Stimulated activated CD8-positive, alpha-beta memory T cell treated with anti-CD3 and anti-CD28 coated beads, Interleukin-12 subunit alpha, Interleukin-12 subunit beta, amount 100 ng/mL, for 1 hour (primary cell): ENCODE results near the gene PINK1.
"Not testable (repeated sequence)": the region's sequence is repeated elsewhere in the genome, so short reads cannot be mapped to it uniquely, and the experiment has no call there.

Source experiments
- DNase-seq: peaks from one replicate; pipeline ENCODE4 v3.0.0-alpha.2; 2020; ENCODE audit warnings: low read depth

Gene PINK1

DNA sequence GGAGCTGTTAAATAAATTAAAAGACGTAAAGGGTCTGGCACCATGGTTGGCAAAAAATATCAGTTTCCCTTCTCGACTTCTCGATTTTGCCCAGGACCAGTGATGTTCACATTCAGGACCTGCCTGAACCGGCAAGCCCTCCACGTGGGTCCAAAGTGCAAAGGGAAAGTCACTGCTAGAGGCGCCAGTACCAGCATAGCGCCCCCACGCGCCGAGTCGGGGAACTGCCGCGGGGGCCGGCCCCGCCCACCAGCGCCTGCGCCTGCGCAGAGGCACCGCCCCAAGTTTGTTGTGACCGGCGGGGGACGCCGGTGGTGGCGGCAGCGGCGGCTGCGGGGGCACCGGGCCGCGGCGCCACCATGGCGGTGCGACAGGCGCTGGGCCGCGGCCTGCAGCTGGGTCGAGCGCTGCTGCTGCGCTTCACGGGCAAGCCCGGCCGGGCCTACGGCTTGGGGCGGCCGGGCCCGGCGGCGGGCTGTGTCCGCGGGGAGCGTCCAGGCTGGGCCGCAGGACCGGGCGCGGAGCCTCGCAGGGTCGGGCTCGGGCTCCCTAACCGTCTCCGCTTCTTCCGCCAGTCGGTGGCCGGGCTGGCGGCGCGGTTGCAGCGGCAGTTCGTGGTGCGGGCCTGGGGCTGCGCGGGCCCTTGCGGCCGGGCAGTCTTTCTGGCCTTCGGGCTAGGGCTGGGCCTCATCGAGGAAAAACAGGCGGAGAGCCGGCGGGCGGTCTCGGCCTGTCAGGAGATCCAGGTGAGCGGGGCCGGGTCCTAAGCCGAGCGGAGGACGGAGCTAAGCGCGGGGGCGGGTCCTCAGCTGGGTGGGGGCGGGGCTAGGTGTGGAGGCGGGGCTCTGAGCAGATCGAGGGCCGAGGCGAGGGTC lies at the start of gene PINK1:
TSS of gene PINK1 (plus strand) at position 269 of the 875 bp plus-strand sequence. CDS start at position 360, 91 bp downstream.
- peak; percentile 75 for DNase-seq

DNA sequence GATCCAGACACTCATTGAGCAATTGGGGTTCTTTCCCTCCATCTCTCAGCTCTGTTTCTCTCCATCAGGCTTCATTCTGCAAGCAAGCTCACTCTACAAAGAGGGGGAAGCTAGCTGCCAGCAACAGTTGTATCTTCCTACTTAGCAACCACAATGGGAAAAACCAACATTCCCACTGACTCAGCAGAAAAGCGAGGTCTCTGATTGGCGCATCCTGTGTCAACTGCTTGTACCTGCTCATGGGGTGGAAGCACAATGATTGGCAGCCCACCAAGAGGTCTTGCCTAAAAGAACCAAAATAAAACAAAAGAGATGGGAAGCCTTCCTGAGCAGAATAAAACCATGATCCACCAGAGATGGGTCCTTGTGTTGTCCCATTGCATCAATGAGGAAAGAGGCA lies 48.4 kb upstream of the PINK1 start:
- no peak for DNase-seq

DNA sequence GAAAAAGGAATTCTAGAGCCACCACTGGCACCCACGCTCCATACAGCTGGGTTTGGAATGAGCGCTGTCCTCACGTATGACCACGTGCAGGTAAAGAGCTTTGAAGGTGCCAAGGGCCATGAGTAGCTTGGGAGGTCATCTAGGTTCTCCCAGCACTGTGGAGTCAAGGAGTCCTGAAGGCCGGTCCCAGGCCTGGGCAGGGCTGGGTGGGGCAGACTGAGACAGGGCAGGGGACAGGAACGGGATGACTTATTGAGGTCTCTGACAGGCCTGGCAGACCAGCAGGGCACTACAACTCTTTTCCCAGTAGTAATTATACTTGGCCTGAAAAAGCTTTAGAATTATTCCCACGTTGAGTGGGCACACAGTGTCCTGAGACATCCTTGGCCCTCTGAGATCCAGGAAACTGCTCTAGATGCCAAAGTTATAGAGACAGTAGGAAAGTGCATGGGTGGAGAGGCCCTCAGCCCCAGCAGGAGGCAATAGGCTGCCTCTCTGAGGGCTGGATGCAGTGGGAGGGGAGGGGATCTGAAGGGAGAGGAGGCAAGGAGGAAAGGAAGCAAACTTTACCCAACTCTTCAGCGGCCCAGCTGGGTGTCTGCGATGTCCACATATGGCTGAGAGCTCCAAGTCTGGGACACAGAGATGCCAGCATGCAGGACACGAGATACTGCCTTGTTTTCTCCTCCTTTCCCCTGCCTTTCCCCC lies 46.2 kb upstream of the PINK1 start:
- no peak for DNase-seq

DNA sequence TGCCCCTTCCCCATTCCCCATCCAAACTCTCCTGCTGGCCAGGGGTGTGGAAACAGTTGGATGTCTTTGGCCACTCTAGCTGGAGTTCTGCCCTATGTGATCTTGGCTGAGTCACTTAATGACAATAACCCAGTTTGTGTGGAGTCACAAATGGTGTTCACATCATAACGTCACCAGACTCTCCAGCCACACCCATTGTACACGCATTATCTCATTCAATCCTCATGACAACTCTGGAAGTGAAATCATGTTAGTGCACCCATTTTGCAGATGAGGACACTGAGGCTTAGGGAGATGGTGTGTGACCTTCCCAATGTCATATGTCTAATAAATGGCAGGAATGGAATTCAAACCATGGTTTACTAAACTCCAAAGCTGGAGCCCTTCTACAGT lies 45.6 kb upstream of the PINK1 start:
- no peak for DNase-seq

DNA sequence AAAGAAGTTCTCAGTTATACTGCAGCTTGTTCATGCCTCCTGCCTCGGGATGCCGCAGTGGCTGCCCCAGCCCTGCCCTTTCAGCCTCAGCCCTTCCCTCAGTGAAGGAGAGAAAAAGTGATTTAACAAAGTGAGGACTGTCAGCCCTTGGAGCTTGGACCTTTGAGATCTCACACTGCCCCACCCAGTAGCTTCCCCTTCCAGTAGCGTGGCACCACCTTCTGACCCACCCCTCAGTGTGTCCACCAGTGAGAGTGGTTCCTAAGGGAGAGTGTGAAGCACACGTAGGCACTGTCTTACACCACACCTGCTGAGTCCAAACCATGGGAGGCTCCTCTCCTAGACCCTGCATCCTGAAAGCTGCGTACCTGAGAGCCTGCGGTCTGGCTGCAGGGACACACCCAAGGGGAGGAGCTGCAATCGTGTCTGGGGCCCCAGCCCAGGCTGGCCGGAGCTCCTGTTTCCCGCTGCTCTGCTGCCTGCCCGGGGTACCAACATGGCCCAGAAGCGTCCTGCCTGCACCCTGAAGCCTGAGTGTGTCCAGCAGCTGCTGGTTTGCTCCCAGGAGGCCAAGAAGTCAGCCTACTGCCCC lies 44.5 kb upstream of the PINK1 start, which contains the start of gene CDA:
TSS of gene CDA (plus strand) at position 464 of the 592 bp plus-strand sequence. CDS start at position 497, 33 bp downstream.
- no peak for DNase-seq

DNA sequence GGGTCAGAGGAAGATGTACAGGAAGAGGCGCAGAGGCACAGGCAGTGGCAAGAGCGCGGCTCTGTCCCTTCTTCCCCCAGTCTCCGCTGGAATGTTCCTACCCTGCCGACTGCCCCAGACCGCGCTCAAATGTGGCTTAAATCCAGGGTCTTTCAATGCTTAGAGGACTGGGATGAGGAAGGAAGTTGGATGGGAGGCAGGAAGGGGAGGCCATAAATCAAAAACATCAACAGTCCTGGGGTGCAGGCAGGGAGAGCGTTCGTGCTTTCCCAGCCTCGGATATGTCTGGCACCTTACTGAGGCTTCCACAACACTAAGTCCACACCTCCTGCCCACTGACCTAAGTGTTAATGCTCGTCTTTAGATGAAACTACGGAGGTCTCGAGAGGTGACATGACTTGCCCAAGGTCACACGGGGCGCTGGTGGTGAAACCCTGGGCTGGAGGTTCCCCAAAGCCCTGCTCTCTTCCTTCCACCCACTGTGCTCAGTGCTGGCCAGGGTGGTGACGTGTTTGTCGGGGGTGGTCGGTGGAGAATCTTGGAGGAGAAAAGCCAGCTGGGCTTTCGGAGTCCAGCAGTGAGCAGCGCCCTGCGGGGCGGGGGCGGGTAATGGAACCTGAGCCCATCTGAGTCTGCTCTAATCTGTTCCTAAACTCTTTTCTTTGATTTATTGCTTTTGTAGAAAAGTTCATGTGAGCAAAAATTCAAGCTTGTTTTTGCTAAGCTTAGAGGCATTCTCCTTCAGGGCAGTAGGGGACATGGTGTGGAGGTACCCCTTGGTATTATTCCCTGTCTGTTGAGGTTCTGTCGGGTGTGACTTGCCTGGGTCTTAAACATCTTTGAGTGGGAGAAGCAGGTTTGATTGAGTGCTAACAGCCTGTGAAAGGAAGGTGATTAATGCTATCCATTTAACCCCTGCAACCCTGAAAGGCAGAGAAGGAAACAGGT lies 43.7 kb upstream of the PINK1 start:
- no peak for DNase-seq

DNA sequence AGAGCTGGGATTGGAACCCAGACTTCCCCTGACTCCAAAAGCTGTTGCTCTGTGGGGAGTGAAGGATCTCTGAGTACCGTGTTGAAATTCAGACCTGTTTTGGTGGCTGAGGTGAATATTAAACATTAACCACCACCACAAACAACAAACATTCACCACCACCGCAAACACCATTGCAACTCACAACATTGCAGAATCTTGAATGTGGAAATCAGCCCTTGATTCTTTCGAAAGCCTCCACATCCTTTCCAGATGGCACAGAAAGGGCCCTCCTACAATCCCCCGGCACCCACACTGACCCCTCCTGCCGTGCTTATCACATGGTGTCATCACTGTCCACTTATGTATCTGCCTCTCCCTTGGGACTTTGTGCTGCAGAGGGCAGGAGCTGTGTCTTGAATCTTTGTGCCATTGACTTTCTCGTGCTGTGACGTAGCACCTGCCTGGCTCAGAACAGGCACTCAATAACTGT lies 42.9 kb upstream of the PINK1 start:
- no peak for DNase-seq

DNA sequence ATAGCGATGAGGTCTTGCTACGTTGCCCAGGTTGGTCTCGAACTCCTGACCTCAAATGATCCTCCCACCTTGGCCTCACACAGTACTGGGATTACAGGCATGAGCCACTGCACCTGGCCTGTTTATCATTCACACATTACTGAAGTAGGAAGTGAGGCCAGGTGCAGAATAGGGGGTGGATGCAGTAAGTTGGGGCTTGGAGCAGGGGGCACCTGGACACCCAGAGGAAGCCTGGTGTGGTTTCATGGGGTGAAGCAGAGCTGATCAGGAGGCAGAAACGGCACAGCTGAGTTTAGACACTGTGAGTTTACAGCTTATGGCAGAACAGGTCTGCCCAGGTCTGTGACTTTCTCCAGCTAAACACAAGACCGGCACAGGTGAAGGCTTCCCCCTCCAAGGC lies 39.5 kb upstream of the PINK1 start:
- DNase-seq, result no peak

DNA sequence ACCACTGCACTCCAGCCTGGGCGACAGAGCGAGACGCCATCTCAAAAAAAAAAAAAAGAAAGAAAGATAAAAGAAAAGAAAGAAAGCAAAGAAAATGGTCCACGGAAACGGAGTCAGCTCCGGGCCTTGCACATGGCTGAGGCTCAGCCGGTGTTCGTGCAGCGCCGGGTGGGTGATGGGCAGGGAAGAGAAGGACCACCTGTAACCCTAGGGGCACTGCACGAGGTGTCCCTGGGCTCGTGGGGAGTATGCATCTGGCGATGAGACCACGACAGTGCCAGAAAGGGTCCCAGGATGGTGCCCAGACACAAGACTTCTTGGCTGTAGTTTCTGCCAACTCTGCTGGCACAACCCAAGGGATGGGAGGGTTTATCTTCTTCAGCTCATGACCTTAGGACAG lies 38.5 kb upstream of the PINK1 start:
- DNase-seq, result no peak

DNA sequence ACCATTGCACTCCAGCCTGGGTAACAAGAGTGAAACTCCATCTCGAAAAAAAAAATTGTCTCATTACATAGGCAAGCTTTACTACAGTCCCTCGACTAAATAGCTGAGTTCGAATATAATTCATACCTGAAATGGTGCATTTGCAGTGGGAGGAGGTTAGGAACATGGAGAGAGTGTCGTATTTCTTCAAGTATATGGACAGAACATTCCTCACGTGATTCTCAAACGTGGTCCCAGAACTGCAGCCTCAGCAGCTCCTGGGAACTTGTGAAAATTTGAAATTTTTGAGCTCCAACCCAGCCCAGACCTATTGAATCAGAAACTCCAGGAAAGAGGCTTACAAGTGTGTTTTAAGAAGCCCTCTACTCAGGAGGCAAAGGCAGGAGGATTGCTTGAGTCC lies 37.2 kb upstream of the PINK1 start:
- no peak for DNase-seq

DNA sequence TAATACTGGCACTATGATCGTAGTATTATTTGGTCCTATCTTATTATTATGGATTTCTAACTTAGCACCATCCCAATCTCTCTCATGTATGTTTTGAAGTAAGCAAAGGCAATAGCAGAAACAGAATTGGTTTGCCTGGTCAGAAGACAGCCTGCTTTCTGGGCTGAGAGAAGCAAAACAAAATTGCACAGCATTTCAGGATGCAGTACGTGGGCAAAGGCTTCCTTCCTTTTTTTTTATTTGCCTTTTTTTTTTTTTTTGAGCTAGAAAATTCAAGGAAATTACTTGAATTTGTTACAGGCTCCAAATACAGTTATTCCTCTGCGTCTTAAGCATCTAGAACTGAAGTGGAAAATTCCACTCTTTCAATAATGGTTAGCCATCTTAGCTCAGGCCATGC lies 35.6 kb upstream of the PINK1 start:
- DNase-seq, result no peak

DNA sequence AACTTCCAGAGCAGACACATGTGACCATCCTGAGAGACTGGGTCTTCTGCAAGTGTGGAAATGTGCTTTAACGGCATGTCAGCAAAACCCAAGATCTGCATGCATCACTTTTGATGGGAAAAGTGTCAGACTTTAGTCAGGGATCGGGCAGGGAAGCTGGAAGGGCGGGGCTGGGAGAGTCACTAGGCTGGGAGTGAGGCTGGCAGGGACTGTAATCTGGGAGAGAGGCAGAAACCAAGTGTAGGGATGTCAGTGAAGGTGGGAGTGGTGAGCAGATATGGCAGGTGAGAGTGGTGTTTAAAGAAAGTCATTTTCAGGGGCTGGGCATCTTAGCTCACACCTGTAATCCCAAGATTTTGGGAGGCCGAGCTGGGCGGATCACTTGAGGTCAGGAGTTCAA lies 33.1 kb upstream of the PINK1 start:
- DNase-seq, result no peak

DNA sequence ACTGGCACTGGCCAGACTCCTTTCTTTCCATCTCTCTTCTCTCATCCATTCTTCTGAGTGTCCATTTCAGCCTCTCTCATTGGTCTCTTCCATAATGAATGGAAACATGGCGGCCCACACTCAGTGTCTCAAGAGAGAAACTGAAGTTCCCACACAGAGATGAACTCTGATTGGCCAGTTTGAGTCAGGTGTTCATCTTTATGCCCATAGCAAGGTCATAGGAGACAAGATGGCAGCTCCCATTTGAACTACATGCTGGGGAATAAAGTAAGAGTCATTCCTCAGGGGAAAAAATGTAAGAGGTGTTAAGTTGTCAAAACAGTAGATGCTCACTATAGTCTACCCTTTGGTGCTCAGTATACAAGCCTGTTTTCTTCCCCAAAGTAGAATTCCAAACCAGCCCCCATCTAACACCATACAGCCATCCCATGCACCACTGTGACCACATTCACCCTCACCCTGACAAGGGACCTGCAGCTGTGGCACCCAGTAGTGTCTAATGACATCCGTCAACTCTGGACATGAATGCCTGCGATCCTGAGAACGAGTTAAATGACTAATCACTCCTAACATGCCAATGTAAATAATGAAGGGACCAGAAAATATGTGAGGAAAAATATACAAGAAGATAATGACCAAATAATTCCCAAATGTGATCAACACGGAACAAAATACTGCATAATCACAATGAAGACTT lies 32.0 kb upstream of the PINK1 start:
- no peak for DNase-seq

DNA sequence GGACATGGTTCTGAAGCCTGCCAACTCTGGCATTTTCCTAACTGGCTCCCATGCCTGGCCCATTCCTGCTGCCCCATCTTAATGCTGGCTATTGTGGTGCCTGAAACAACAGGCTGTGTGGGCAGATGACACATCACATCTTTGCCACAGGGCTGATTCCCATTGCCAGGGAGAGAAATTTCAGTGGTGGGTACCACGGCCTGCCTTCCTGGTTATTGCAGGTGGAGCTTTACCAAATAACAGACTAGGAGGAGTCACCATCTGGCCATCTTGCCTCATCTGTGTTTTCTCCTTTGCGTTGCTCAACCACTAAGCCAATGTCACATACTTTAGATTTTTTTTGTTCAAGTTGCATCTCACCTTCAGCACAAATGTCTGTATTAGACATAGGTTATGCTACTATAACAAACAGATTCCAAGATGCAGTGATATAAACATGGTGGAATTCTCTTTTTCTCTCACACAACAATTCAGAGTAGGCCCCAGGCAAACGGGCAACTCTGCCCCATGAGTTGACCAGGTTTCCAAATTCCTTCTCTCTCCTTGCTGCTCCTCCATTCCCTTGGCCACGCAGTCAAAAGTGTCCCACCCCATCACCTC lies 30.3 kb upstream of the PINK1 start:
- no peak for DNase-seq

DNA sequence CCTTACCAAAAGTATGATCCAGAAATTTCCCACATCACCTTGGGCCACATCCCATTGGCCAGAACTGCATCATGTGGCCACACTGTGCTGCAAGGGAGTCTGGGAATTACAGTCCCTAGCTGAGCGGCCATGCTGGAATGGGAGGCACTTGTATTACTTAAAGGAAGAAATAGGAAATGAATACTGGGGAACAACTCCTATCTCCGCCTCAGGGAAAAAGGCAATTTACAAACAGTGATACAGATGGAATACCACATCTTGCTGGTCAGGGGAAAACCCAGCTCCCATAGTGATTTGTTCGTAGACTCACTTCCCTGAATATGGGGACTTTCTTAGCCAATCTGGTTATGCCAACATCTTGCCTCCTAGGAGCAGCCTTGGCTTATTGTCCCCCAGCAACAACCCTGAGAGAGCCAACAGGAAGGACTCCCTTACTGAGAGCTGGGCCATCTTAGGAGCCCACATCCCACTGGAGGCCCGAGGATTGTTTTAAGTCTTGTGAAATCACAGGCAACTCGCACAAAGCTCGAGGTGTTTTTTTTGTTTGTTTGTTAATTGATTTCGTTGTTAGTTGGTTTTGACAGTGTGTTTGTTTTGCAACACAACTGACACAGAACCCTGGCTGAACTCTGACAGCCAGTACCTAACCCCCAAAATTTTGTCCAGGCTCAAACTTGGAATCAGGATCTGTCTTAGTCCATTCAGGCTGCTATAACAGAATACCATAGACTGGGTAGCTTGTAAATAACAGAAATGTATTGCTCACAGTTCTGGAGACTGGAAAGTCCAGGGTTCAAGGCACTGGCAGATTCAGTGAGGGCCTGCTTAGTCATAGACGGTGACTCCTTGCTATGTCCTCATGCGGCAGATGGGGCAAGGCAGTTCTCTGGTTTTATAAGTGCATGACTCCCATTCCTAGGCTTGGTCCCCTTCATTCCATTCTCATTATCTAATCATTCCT lies 29.5 kb upstream of the PINK1 start:
- no peak for DNase-seq

DNA sequence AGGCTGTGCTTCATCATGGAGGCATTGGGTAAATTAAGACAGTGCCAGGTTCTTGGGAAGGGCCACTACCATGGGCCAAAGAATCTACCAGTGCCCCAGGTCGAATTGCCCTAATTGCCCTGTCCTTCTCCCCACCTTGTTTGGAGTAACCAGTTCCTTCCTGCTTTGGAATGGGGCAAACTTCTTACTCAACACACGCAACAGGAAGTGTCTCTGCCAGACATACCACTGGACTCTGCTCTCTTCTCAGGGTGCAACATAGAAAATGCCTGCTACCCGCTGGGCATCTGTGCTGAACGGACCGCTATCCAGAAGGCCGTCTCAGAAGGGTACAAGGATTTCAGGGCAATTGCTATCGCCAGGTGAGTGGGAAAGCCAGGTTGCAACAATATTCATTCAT lies 28.6 kb upstream of the PINK1 start:
- no peak for DNase-seq

DNA sequence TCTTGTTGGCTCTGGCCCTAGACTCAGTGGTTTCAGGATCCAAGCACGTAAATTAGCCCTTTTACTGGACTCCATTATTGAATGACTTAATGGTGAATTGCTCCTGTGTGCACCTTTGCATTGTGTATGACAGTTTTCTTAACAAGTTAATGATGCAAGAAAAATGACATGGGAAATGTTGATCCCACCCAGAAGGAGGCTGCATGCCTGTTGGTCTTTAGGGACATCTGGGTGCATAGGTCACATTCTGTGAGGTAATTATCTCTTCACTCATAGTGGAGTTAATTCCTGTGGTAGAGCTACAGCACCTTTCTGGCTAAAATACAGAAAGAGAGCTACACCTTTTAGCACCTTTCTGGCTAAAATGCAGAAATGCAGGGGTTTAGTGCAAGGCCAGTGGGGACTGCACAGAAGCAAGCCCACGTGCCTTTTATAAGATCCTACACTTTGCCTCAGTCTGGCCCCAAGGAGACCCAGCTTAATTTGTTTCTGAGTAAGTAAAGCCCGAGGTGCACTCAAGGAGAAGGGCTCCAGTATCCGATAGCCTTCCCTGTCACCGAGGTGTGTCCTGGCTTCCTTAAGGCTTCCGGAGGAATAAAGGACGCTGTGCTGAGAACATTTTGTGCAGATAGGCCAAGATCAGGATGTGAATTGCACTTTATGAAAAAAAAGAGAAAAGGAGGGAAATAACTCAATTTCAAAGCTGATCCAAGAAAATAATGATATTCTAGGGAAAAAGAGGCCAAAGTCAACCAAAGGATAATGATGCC lies 26.3 kb upstream of the PINK1 start:
- DNase-seq, result not testable (repeated sequence)

DNA sequence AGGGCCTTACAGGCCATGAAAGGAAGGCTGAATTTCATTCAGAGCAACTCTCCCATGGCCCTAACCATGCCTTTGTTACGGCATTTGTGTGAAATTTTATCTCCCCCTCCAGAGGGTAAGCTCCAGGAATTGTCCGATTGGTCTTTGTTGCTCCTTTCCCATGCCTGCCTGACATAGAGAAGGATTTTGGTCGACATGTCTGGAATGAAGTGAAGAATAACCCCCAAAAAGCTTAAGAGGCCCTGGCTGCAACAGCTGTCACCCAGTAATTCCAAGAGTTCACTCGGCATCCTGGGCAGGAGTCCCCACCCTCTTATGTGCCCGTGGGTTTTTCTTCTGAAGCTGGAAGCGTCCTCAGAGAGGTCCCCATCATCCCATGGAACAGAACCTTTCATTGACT lies 23.7 kb upstream of the PINK1 start:
- DNase-seq, result no peak

DNA sequence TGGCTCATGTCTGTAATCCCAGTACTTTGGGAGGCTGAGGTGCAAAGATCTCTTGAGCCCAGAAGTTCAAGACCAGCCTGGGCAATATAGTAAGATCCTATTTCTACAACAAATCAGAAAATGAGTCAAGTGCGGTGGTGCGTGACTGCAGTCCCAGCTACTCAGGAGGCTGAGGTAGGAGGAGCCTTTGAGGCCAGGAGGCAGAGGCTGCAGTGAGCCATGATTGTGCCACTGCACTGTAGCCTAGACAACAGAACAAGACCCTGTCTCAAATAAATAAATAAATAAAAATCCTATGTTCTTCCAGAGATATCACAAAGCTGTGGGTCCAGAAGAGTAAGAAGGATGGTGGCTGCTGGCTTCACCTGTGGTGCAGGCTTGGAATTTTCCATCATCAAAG lies 22.3 kb upstream of the PINK1 start:
- no peak for DNase-seq
